Parathyroid adenoma (tissue), 2 donors: ENCODE results near the gene TRAF1.

Experiments
- H2AFZ ChIP-seq: fragments of 300-600 bp; sonication (generic); one replicate; pipeline ENCODE4 v1.7.0; 2017; ENCODE audit warnings: antibody characterized with exemption, mild to moderate bottlenecking
- H3K27ac ChIP-seq: fragments of 300-600 bp; sonication (generic); one replicate; pipeline ENCODE4 v1.7.0; 2017
- H3K27me3 ChIP-seq: fragments of 300-600 bp; sonication (generic); one replicate; pipeline ENCODE4 v1.7.0; 2017; ENCODE audit warnings: low read length; ENCODE audit not compliant: control insufficient read depth, insufficient read depth
- H3K36me3 ChIP-seq: fragments of 300-600 bp; sonication (generic); one replicate; pipeline ENCODE4 v1.7.0; 2017; ENCODE audit warnings: low read length; ENCODE audit not compliant: control insufficient read depth, insufficient read depth
- H3K4me1 ChIP-seq: fragments of 300-600 bp; sonication (generic); one replicate; pipeline ENCODE4 v1.7.0; 2017; ENCODE audit warnings: control low read depth
- H3K4me2 ChIP-seq: fragments of 300-600 bp; sonication (generic); one replicate; pipeline ENCODE4 v1.7.0; 2017; ENCODE audit warnings: low read length
- H3K4me3 ChIP-seq: fragments of 300-600 bp; sonication (generic); one replicate; pipeline ENCODE4 v1.7.0; 2017; ENCODE audit warnings: low read depth, low read length
- H3K79me2 ChIP-seq: fragments of 300-600 bp; sonication (generic); one replicate; pipeline ENCODE4 v1.7.0; 2017; ENCODE audit warnings: control low read depth
- H3K9ac ChIP-seq: fragments of 300-600 bp; sonication (generic); one replicate; pipeline ENCODE4 v1.7.0; 2017; ENCODE audit warnings: mild to moderate bottlenecking
- H3K9me3 ChIP-seq: fragments of 300-600 bp; sonication (generic); one replicate; pipeline ENCODE4 v1.7.0; 2017; ENCODE audit warnings: low read length; ENCODE audit not compliant: control insufficient read depth
- CTCF ChIP-seq: fragments of 300-600 bp; sonication (generic); IDR thresholded peaks from one replicate; pipeline ENCODE4 v1.7.0; 2017; ENCODE audit warnings: antibody characterized with exemption, mild to moderate bottlenecking
- donor health status: primary hyperparathyroidism.

The TRAF1 gene

DNA sequence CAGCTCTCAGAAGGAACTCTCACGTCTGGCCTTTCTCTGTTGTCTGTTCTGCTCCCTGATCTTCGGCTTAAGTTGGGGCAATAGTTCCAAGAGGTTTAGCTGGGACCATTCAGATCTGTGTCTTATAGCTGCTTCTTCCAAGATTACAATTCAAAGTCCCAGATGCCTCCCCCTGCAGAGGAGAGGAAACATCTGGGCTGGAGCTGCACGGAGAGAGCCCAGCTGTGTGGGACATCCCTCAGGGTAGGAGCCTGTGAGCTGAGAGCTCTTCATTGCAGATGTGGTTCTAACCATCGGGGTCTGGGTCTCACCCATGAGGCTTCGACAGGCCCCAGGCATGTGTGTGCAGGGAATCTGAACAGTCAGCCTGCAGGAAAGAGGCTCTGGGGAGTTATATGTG lies 40.6 kb downstream of the TRAF1 start:
- Histone ChIP-seq H3K27me3 (no peaks in the 10 kb centered on the region), H3K4me1 (no peaks in the 10 kb centered on the region), H3K9me3 (no peaks in the 10 kb centered on the region), H3K4me2 (no peak overlapping the region), H2AFZ (no peak overlapping the region), H3K9ac (no peak overlapping the region), H3K4me3 (no peak overlapping the region), H3K27ac (no peak overlapping the region), H3K36me3 (no peaks in the 10 kb centered on the region), H3K79me2 (no peaks in the 10 kb centered on the region)
- no peak for TF ChIP-seq CTCF

DNA sequence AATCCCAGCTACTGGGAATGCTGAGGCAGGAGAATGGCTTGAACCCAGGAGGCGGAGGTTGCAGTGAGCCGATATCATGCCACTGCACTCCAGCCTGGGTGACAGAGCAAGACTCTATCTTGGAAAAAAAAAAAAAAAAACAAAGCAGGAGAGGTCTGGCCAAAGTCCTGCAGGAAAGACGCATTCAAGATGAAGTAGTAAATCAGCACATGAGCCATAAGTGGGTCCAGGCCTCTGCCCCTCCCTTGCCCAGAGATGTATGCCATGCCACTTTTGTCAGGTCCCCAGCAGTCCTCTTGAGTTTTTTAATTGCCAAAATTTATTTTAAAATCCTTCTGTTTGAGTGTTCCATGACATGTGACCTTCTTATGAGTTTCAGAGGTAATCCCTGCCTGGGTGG lies 41.1 kb downstream of the TRAF1 start:
- H3K36me3 ChIP-seq, result no peaks in the 10 kb centered on the region
- H3K4me1 ChIP-seq, result no peaks in the 10 kb centered on the region
- no peak overlapping the region for H3K9ac ChIP-seq
- no peaks in the 10 kb centered on the region for H3K9me3 ChIP-seq
- no peaks in the 10 kb centered on the region for H3K27me3 ChIP-seq
- H3K4me2 ChIP-seq, result no peak overlapping the region
- no peak for TF ChIP-seq CTCF
- no peak overlapping the region for H2AFZ ChIP-seq
- H3K27ac ChIP-seq, result no peak overlapping the region
- no peaks in the 10 kb centered on the region for H3K79me2 ChIP-seq
- H3K4me3 ChIP-seq, result no peak overlapping the region

DNA sequence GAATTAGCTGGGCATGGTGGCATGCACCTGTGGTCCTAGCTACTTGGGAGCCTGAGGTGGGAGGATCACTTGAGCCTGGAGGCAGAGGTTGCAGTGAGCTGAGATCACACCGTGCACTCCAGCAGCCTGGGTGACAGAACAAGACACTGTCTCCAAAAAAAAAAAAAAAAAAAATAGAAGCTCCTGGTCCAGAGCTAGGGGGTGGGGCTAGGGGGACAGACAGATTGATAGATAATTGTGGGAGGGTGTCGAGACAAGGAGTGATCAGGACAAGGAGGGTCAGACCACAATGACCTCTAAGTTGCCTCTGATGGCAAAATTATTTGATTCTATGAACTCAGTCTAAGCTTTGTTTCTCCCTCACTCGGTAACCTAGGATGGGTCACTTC lies 43.0 kb downstream of the TRAF1 start:
- no peaks in the 10 kb centered on the region for H3K9me3 ChIP-seq

DNA sequence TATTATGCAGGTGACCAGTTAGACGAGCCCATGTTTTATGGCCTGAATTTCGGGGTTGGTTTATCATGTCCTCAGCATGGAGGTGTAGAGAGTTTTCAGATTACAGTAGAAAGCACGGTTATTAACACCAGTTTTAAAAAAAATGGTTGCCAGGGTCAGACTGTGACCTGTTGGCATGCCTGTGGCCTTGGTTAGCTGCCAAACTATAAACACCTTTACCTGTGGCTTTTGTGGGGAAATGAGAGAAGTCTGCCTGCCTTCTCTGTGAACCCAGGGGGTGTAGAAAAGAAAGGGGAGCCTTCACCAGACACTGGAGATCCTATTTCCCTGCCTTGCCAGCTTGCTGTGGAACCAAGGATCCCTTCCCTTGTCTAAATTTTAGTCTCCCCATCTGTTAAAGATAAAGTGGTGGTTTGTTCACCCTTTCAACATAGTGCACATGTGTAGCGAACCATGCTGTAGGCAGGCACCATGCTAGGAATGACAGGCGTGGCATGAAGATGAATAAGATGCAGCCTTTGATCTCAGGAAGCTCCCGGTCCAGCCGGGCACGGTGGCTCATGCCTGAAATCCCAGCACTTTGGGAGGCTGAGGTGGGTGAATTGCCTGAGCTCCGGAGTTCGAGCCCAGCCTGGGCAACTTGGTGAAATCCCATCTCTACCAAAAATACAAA lies 43.5 kb downstream of the TRAF1 start:
- Histone ChIP-seq H3K79me2 (no peaks in the 10 kb centered on the region), H2AFZ (no peak overlapping the region), H3K27ac (no peak overlapping the region), H3K27me3 (no peaks in the 10 kb centered on the region), H3K4me1 (no peaks in the 10 kb centered on the region), H3K4me2 (no peak overlapping the region), H3K36me3 (no peaks in the 10 kb centered on the region), H3K9ac (no peak overlapping the region), H3K4me3 (no peak overlapping the region), H3K9me3 (no peaks in the 10 kb centered on the region)
- TF ChIP-seq CTCF, result no peak

More for the DNA sequence above, 43.0 kb downstream of the TRAF1 start:
- Histone ChIP-seq H3K27ac (no peak overlapping the region), H3K79me2 (no peaks in the 10 kb centered on the region), H3K9ac (no peak overlapping the region), H3K4me3 (no peak overlapping the region), H3K4me1 (no peaks in the 10 kb centered on the region), H3K4me2 (no peak overlapping the region), H2AFZ (no peak overlapping the region), H3K36me3 (no peaks in the 10 kb centered on the region), H3K27me3 (no peaks in the 10 kb centered on the region)
- TF ChIP-seq CTCF, result no peak

DNA sequence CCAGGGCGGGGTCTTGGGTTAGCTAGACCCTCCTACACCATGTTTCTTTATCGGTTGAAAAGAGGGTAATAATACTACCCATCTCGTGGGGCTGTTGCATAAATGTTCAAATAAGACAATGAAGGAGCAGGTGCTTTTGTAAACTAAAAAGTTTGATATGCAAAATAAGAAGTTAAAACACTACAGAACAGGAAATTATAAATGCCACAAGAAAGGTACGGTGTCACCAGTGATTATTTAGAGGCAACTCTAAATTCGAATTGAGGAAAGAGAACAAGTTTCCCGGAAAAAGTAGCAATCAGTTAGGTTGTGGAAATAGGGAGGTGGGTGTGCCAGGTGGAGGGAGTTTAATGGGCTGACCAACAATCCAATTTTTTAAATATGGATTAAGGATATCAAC lies 47.1 kb downstream of the TRAF1 start:
- H3K9ac ChIP-seq, result no peak overlapping the region
- no peak overlapping the region for H3K27ac ChIP-seq
- H3K4me3 ChIP-seq, result no peak overlapping the region
- no peak for TF ChIP-seq CTCF
- H3K4me1 ChIP-seq, result peaks cover 2% of the 10 kb centered on the region
- H3K36me3 ChIP-seq, result no peaks in the 10 kb centered on the region
- H3K4me2 ChIP-seq, result no peak overlapping the region
- no peaks in the 10 kb centered on the region for H3K27me3 ChIP-seq
- no peaks in the 10 kb centered on the region for H3K9me3 ChIP-seq
- H2AFZ ChIP-seq, result no peak overlapping the region
- no peaks in the 10 kb centered on the region for H3K79me2 ChIP-seq
